GM19395 (cell line): ENCODE results near the gene SLC25A17.
"Not testable (repeated sequence)": the region's sequence is repeated elsewhere in the genome, so short reads cannot be mapped to it uniquely, and the experiment has no call there.

ENCODE experiments used
- ATAC-seq: cut with Tn5 transposase; IDR thresholded peaks from one replicate; pipeline ENCODE4 v1.9.1; 2021; ENCODE audit warnings: mild to moderate bottlenecking, moderate library complexity; ENCODE audit not compliant: unreplicated experiment

The SLC25A17 gene

GRCh38 chr22:40721266-40721665, 97.9 kb downstream of the SLC25A17 start:
- ATAC-seq: no peak

DNA sequence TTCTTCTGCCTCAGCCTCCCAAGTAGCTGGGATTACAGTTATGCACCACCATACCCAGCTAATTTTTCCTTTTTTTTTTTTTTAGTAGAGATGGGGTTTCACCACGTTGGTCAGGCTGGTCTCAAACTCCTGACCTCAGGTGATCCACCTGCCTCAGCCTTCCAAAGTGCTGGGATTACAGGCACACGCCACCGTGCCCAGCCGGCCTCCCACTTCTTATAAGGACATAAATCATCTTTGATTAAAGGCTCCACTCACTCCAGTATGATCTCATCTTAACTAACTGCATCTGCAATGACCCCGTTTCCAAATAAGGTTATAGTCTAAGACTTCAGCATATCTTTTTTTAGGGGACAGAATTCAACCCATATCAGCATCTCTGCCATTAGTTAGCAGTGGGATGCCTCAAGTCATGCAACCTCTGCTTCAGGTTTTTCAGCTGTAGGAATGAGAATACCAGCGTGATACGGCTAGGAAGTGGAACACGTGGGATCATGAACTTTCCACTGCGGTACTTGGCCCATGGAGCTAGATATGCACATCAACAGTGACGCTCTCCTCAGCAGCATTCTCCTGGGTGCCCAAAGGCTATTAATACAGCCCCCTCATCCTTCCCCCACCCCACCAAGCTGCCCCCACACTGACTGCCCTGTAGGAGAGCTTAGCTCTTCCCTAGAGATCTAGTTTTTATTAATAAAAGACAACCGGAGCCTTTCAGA, 98.4 kb downstream of the SLC25A17 start:
- ATAC-seq: no peak

GRCh38 chr22:40720156-40720537, 99.0 kb downstream of the SLC25A17 start:
- ATAC-seq: not testable (repeated sequence)
